ENCODE data around the gene C16orf89. TPM values are rescaled to one million over a fixed set of nuclear protein-coding genes. Genes with fewer than 3 reads are reported as not detected.
"Not testable (repeated sequence)": the region's sequence is repeated elsewhere in the genome, so short reads cannot be mapped to it uniquely, and the experiment has no call there.

The C16orf89 gene, protein sequence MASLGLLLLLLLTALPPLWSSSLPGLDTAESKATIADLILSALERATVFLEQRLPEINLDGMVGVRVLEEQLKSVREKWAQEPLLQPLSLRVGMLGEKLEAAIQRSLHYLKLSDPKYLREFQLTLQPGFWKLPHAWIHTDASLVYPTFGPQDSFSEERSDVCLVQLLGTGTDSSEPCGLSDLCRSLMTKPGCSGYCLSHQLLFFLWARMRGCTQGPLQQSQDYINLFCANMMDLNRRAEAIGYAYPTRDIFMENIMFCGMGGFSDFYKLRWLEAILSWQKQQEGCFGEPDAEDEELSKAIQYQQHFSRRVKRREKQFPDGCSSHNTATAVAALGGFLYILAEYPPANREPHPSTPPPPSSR
- not detected in 2 replicates for total RNA-seq (2014; rRNA removed)
- not detected for Bru-seq, nascent RNA
- BruChase-seq, experiment 1, labeled RNA remaining after a 6-hour chase: not detected
- not detected for BruChase-seq, experiment 2, labeled RNA remaining after a 2-hour chase
- long read RNA-seq: 0 reads

DNA sequence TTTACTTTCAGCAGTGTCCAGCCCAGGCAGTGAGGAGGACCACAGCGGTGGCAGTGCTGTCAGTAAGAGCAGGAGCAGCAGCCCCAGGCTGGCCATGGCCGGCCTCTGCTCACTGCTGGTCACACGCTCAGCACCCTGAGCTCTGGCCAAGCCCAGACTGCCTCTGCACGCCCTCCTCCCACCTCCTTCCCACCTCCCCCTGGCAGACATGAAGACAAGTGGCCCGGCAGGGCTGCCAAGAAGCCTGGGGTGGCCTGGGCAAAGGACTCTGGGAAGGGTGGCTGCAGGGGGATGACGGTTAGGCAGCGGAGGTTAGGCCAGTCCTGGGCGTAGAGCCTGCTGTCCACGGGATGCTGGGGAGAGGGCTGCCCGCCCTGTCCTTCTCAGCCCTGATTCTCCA lies at the start of gene C16orf89:
C16orf89 (minus strand) TSS at position 144 of the 400 bp plus-strand sequence; CDS start at position 96, 48 bp downstream.
- H2AFZ ChIP-seq (ENCODE audit: low read length): no peak within 1 kb of the TSS
- H3K36me3 ChIP-seq (ENCODE audit: low read depth, low read length): no peaks in the 10 kb centered on the region
- no peaks in the 10 kb centered on the region for H3F3A ChIP-seq (ENCODE audit: low read length, unreplicated experiment)
- H3K9me3 ChIP-seq (ENCODE audit: low read length): no peaks in the 10 kb centered on the region
- H3K4me3 ChIP-seq (ENCODE audit: low read length): no peak within 1 kb of the TSS
- no peaks in the 10 kb centered on the region for H3K4me1 ChIP-seq (ENCODE audit: insufficient read depth, low read length)
- no peaks in the 10 kb centered on the region for H3K27me3 ChIP-seq (ENCODE audit: low read length)
- ATAC-seq: no peak
- POLR2A ChIA-PET (ENCODE audit: unreplicated experiment): no interaction called here
- no peaks in the 10 kb centered on the region for H4K20me1 ChIP-seq (ENCODE audit: low read length)
- no peak within 1 kb of the TSS for H3K27ac ChIP-seq (ENCODE audit: low read length)
- DNase-seq: no peak
- TF ChIP-seq, protein P1, sequence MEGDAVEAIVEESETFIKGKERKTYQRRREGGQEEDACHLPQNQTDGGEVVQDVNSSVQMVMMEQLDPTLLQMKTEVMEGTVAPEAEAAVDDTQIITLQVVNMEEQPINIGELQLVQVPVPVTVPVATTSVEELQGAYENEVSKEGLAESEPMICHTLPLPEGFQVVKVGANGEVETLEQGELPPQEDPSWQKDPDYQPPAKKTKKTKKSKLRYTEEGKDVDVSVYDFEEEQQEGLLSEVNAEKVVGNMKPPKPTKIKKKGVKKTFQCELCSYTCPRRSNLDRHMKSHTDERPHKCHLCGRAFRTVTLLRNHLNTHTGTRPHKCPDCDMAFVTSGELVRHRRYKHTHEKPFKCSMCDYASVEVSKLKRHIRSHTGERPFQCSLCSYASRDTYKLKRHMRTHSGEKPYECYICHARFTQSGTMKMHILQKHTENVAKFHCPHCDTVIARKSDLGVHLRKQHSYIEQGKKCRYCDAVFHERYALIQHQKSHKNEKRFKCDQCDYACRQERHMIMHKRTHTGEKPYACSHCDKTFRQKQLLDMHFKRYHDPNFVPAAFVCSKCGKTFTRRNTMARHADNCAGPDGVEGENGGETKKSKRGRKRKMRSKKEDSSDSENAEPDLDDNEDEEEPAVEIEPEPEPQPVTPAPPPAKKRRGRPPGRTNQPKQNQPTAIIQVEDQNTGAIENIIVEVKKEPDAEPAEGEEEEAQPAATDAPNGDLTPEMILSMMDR (conservative IDR thresholded peaks at IDR 0.05; ENCODE audit: low read depth, low read length): no peak
- TF ChIP-seq EZH2 (IDR thresholded peaks at IDR 0.05; ENCODE audit: low read length, unreplicated experiment) (no peak), EZH2phosphoT487 (IDR thresholded peaks at IDR 0.05; ENCODE audit: borderline replicate concordance, low read length) (no peak)
- no peak within 1 kb of the TSS for H3K4me2 ChIP-seq (ENCODE audit: low read length)
- CTCF ChIA-PET: no interaction called here
- H3K9me2 ChIP-seq (replicated peaks; ENCODE audit: low read length): no peaks in the 10 kb centered on the region
- H3K9ac ChIP-seq (ENCODE audit: low read length): no peak within 1 kb of the TSS
- no peaks in the 10 kb centered on the region for H3K79me2 ChIP-seq (ENCODE audit: low read length)
- BruUV-seq (replicated peaks): no TSS peak
- intact Hi-C loops (cut with micrococcal nuclease): no loop called here

DNA sequence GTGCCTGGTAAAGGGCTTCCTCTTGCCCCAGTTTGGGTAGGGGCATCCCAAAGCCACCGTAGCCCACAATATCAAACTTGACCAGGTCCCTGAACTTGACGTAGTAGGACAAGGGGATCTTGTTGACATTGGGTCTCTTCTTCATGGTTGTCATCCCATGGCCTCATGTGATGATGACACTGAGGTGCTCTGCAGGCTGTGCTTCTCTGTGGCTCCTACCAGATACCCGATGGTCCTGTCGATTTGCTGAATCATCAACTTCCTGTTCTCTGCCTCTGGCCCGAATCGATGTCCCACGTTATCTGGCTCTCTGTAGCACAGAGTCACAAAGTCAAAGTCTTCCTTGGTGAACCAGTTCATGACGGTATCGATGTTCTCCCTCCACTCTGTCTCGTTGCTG lies 45.2 kb upstream of the C16orf89 start:
- H3K79me2 ChIP-seq (ENCODE audit: low read length); H3K36me3 ChIP-seq (ENCODE audit: low read depth, low read length); H3K4me1 ChIP-seq (ENCODE audit: insufficient read depth, low read length); BruUV-seq (replicated peaks); H3K27ac ChIP-seq (ENCODE audit: low read length); intact Hi-C loops (cut with micrococcal nuclease); H3K9me2 ChIP-seq (replicated peaks; ENCODE audit: low read length); H3F3A ChIP-seq (ENCODE audit: low read length, unreplicated experiment); H3K9me3 ChIP-seq (ENCODE audit: low read length); POLR2A ChIA-PET (ENCODE audit: unreplicated experiment); H3K4me2 ChIP-seq (ENCODE audit: low read length); ATAC-seq; CTCF ChIA-PET; H3K9ac ChIP-seq (ENCODE audit: low read length); H3K4me3 ChIP-seq (ENCODE audit: low read length); H2AFZ ChIP-seq (ENCODE audit: low read length); DNase-seq; H3K27me3 ChIP-seq (ENCODE audit: low read length); H4K20me1 ChIP-seq (ENCODE audit: low read length): not testable (repeated sequence)

DNA sequence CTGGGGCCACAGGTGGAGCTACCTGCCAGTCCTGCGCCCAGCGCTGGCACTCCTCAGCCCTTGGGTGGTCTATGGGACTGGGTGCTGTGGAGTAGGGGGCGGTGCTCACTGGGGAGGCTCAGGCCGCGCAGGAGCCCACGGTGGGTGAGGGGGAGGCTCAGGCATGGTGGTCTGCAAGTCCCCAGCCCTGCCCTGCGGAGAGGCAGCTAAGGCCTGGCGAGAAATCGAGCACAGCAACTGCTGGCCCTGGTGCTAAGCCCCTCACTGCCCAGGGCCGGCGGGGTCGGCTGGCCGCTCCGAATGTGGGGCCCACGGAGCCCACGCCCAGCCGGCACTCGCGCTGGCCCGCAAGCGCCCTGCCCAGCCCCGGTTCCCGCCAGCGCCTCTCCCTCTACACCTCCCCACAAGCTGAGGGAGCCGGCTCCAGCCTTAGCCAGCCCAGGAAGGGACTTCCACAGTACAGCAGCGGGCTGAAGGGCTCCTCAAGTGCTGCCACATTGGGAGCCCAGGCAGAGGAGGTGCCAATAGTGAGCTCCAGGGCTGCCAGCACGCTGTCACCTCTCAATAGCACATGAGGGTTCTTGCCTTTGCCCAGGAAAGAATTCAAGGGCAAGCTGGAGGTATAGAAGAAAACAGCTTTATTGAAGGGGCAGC lies 42.9 kb upstream of the C16orf89 start:
- ChIA-PET POLR2A (ENCODE audit: unreplicated experiment) (no interaction called here), CTCF (no interaction called here)
- BruUV-seq (replicated peaks): no TSS peak
- DNase-seq: no peak
- Histone ChIP-seq H3K79me2 (ENCODE audit: low read length) (no peaks in the 10 kb centered on the region), H3K9ac (ENCODE audit: low read length) (no peak overlapping the region), H3K27me3 (ENCODE audit: low read length) (no peaks in the 10 kb centered on the region), H3K9me2 (replicated peaks; ENCODE audit: low read length) (no peaks in the 10 kb centered on the region), H3K9me3 (ENCODE audit: low read length) (no peaks in the 10 kb centered on the region), H3K36me3 (ENCODE audit: low read depth, low read length) (no peaks in the 10 kb centered on the region), H3K4me3 (ENCODE audit: low read length) (no peak overlapping the region), H4K20me1 (ENCODE audit: low read length) (no peaks in the 10 kb centered on the region), H3K4me2 (ENCODE audit: low read length) (no peak overlapping the region), H2AFZ (ENCODE audit: low read length) (no peak overlapping the region), H3F3A (ENCODE audit: low read length, unreplicated experiment) (no peaks in the 10 kb centered on the region), H3K4me1 (ENCODE audit: insufficient read depth, low read length) (no peaks in the 10 kb centered on the region), H3K27ac (ENCODE audit: low read length) (no peak overlapping the region)
- no peak for TF ChIP-seq EZH2phosphoT487 (IDR thresholded peaks at IDR 0.05; ENCODE audit: borderline replicate concordance, low read length)
- TF ChIP-seq, protein P1 (conservative IDR thresholded peaks at IDR 0.05; ENCODE audit: low read depth, low read length): no peak
- no peak for TF ChIP-seq EZH2 (IDR thresholded peaks at IDR 0.05; ENCODE audit: low read length, unreplicated experiment)
- ATAC-seq: no peak
- intact Hi-C loops (cut with micrococcal nuclease): no loop called here

DNA sequence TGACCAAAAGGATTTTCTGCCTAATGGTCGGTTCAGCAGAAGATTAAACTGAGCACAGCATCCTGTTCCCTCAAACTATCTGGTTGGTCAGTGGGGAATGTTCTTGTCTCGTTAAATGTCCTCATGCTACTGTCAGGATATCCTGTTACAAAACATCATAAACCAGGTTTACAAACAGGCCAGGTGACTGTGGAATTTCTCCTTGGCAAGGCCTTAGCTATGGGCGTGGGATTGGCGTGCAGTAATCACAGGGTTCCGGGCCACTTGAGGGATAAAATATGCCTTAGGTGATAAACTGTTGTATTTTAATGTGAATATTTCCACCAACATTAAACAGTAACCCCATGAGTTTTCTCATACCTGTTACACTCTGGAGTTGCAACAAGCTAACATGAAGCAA lies 39.3 kb upstream of the C16orf89 start:
- H2AFZ ChIP-seq (ENCODE audit: low read length); H3K27me3 ChIP-seq (ENCODE audit: low read length); H3K4me1 ChIP-seq (ENCODE audit: insufficient read depth, low read length); H3K27ac ChIP-seq (ENCODE audit: low read length); H3K4me2 ChIP-seq (ENCODE audit: low read length); H3K36me3 ChIP-seq (ENCODE audit: low read depth, low read length); H3K9ac ChIP-seq (ENCODE audit: low read length); H3K79me2 ChIP-seq (ENCODE audit: low read length); BruUV-seq (replicated peaks); H3K4me3 ChIP-seq (ENCODE audit: low read length); H3K9me2 ChIP-seq (replicated peaks; ENCODE audit: low read length); CTCF ChIA-PET; H3F3A ChIP-seq (ENCODE audit: low read length, unreplicated experiment); H3K9me3 ChIP-seq (ENCODE audit: low read length); intact Hi-C loops (cut with micrococcal nuclease); ATAC-seq; POLR2A ChIA-PET (ENCODE audit: unreplicated experiment); H4K20me1 ChIP-seq (ENCODE audit: low read length): not testable (repeated sequence)
- peak; percentile 46 for DNase-seq
